ENCODE measurements around the gene OSBPL7.

Gene OSBPL7

GRCh38 chr17:47866941-47867340 is 45.3 kb upstream of the OSBPL7 start:
- Histone ChIP-seq H3K79me1 (ENCODE audit: low read length) (no peaks in the 10 kb centered on the region), H3K36me3 (ENCODE audit: control insufficient read depth, insufficient read depth, low read length) (no peaks in the 10 kb centered on the region), H3K79me2 (ENCODE audit: control insufficient read depth, insufficient read depth, low read length) (no peaks in the 10 kb centered on the region), H3K27ac (ENCODE audit: low read depth, low read length) (no peak overlapping the region), H3K4ac (ENCODE audit: low read depth, low read length) (no peak overlapping the region), H3K4me2 (ENCODE audit: low read length) (no peak overlapping the region), H3K4me1 (ENCODE audit: control insufficient read depth, low read depth, low read length) (peaks cover 16% of the 10 kb centered on the region), H3K27me3 (ENCODE audit: insufficient read depth, low read length, poor library complexity) (no peaks in the 10 kb centered on the region), H3K9ac (ENCODE audit: low read length) (no peak overlapping the region), H3K18ac (ENCODE audit: low read length) (no peak overlapping the region), H4K5ac (ENCODE audit: low read length) (no peak overlapping the region), H3K4me3 (ENCODE audit: low read length) (no peak overlapping the region), H2BK15ac (replicated peaks; ENCODE audit: low read depth) (no peak overlapping the region), H4K8ac (ENCODE audit: low read depth, low read length) (no peak overlapping the region), H3K56ac (ENCODE audit: low read length) (no peak overlapping the region), H2BK120ac (ENCODE audit: low read depth, low read length) (no peak overlapping the region), H3K23ac (ENCODE audit: low read length) (no peak overlapping the region), H2AK5ac (ENCODE audit: low read length) (no peak overlapping the region), H2BK5ac (ENCODE audit: low read length) (no peak overlapping the region)
- DNase-seq, result no peak
- WGBS (ENCODE audit: extremely low coverage, insufficient coverage, low lambda C conversion rate), result no CpG with 5 or more reads among the region's 20 CpGs

- Histone ChIP-seq H3K27me3 (ENCODE audit: insufficient read depth, low read length, poor library complexity) (no peaks in the 10 kb centered on the region), H3K56ac (ENCODE audit: low read length) (no peak overlapping the region), H2AK5ac (ENCODE audit: low read length) (no peak overlapping the region), H3K4me3 (ENCODE audit: low read length) (no peak overlapping the region), H3K79me2 (ENCODE audit: control insufficient read depth, insufficient read depth, low read length) (no peaks in the 10 kb centered on the region), H3K23ac (ENCODE audit: low read length) (no peak overlapping the region), H3K36me3 (ENCODE audit: control insufficient read depth, insufficient read depth, low read length) (no peaks in the 10 kb centered on the region), H3K4me1 (ENCODE audit: control insufficient read depth, low read depth, low read length) (peaks cover 11% of the 10 kb centered on the region), H3K4ac (ENCODE audit: low read depth, low read length) (no peak overlapping the region), H3K4me2 (ENCODE audit: low read length) (no peak overlapping the region), H2BK15ac (replicated peaks; ENCODE audit: low read depth) (no peak overlapping the region), H3K9ac (ENCODE audit: low read length) (no peak overlapping the region), H2BK120ac (ENCODE audit: low read depth, low read length) (no peak overlapping the region), H3K79me1 (ENCODE audit: low read length) (no peaks in the 10 kb centered on the region), H4K8ac (ENCODE audit: low read depth, low read length) (no peak overlapping the region), H2BK5ac (ENCODE audit: low read length) (no peak overlapping the region), H4K5ac (ENCODE audit: low read length) (no peak overlapping the region), H3K18ac (ENCODE audit: low read length) (no peak overlapping the region), H3K27ac (ENCODE audit: low read depth, low read length) (no peak overlapping the region)
- no peak for DNase-seq
- no CpG with 5 or more reads among the region's 7 CpGs for WGBS (ENCODE audit: extremely low coverage, insufficient coverage, low lambda C conversion rate)
Observed at GRCh38 chr17:47864791-47865216, 43.2 kb upstream of the OSBPL7 start.

DNA sequence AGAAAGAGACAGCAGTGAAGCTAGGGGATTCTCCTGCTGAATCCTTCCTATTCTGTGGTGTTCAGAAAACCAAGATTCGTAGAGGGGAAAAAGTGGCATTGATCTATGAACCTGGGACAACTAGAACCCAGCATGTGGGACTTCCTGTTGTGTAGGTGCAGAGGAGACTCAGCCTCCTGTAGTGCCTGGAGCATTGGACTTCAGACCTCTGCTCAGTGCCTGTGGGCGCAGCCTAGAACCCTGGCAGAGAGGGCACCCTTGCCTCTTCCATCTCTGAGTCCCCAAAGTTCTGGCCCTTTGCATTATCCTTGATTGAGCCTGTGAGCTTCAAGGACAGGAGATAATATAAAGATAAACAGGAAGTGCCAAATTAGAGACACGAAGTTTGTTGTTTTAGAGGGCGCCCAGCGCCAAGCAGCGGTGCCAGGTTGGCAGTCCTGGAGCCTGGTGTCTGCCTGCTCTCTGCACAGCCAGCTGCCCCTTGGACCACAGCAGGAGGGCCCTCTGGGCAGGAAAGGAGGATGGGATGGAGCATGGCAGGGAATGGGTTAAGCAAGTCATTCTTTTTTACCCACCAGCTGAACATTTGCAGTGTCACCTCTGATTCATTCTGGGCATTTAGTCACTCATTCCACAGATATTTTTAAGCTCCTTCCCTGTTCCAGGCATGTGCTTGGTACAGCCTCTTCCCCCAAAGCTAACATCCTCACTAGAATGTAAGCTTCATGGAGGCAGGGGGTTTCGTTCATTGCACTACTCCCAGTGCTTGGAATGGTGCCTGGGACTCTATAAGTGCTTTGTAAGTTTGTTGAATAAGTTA is 41.2 kb upstream of the OSBPL7 start:
- Histone ChIP-seq H3K23ac (ENCODE audit: low read length) (no peak overlapping the region), H3K79me1 (ENCODE audit: low read length) (no peaks in the 10 kb centered on the region), H3K4me1 (ENCODE audit: control insufficient read depth, low read depth, low read length) (peaks cover 10% of the 10 kb centered on the region), H2BK120ac (ENCODE audit: low read depth, low read length) (no peak overlapping the region), H3K27ac (ENCODE audit: low read depth, low read length) (no peak overlapping the region), H3K79me2 (ENCODE audit: control insufficient read depth, insufficient read depth, low read length) (no peaks in the 10 kb centered on the region), H3K4me2 (ENCODE audit: low read length) (no peak overlapping the region), H3K9ac (ENCODE audit: low read length) (no peak overlapping the region), H2AK5ac (ENCODE audit: low read length) (no peak overlapping the region), H4K5ac (ENCODE audit: low read length) (no peak overlapping the region), H3K27me3 (ENCODE audit: insufficient read depth, low read length, poor library complexity) (no peaks in the 10 kb centered on the region), H3K56ac (ENCODE audit: low read length) (no peak overlapping the region), H3K18ac (ENCODE audit: low read length) (no peak overlapping the region), H2BK5ac (ENCODE audit: low read length) (no peak overlapping the region), H2BK15ac (replicated peaks; ENCODE audit: low read depth) (no peak overlapping the region), H3K4ac (ENCODE audit: low read depth, low read length) (no peak overlapping the region), H4K8ac (ENCODE audit: low read depth, low read length) (no peak overlapping the region), H3K4me3 (ENCODE audit: low read length) (no peak overlapping the region), H3K36me3 (ENCODE audit: control insufficient read depth, insufficient read depth, low read length) (no peaks in the 10 kb centered on the region)
- DNase-seq, result no peak
- WGBS (ENCODE audit: extremely low coverage, insufficient coverage, low lambda C conversion rate), result no CpG with 5 or more reads among the region's 7 CpGs

- H2BK5ac ChIP-seq (ENCODE audit: low read length), result no peak overlapping the region
- WGBS (ENCODE audit: extremely low coverage, insufficient coverage, low lambda C conversion rate), result no CpG with 5 or more reads among the region's 5 CpGs
- DNase-seq, result no peak
Observed at GRCh38 chr17:47860386-47860785, 38.8 kb upstream of the OSBPL7 start.

GRCh38 chr17:47857551-47858455 is 36.2 kb upstream of the OSBPL7 start:
- no peaks in the 10 kb centered on the region for H3K36me3 ChIP-seq (ENCODE audit: control insufficient read depth, insufficient read depth, low read length)
- no peak overlapping the region for H3K4me3 ChIP-seq (ENCODE audit: low read length)
- H3K4me1 ChIP-seq (ENCODE audit: control insufficient read depth, low read depth, low read length), result peaks cover 28% of the 10 kb centered on the region
- H3K56ac ChIP-seq (ENCODE audit: low read length), result peak overlapping the region; percentile 90
- peak overlapping the region; percentile 76 for H3K23ac ChIP-seq (ENCODE audit: low read length)
- peak overlapping the region; percentile 30 for H2BK120ac ChIP-seq (ENCODE audit: low read depth, low read length)
- no peak overlapping the region for H3K4me2 ChIP-seq (ENCODE audit: low read length)
- H3K79me2 ChIP-seq (ENCODE audit: control insufficient read depth, insufficient read depth, low read length), result no peaks in the 10 kb centered on the region
- peak; percentile 82 for DNase-seq
- H4K5ac ChIP-seq (ENCODE audit: low read length), result peak overlapping the region; percentile 50
- peak overlapping the region; percentile 69 for H3K18ac ChIP-seq (ENCODE audit: low read length)
- peaks cover 7% of the 10 kb centered on the region for H3K27me3 ChIP-seq (ENCODE audit: insufficient read depth, low read length, poor library complexity)
- no peak overlapping the region for H2AK5ac ChIP-seq (ENCODE audit: low read length)
- no peak overlapping the region for H2BK15ac ChIP-seq (replicated peaks; ENCODE audit: low read depth)
- H3K79me1 ChIP-seq (ENCODE audit: low read length), result no peaks in the 10 kb centered on the region
- H2BK5ac ChIP-seq (ENCODE audit: low read length), result peak overlapping the region; percentile 95
- H4K8ac ChIP-seq (ENCODE audit: low read depth, low read length), result peak overlapping the region; percentile 58
- peak overlapping the region; percentile 59 for H3K27ac ChIP-seq (ENCODE audit: low read depth, low read length)
- peak overlapping the region; percentile 38 for H3K4ac ChIP-seq (ENCODE audit: low read depth, low read length)
- peak overlapping the region; percentile 47 for H3K9ac ChIP-seq (ENCODE audit: low read length)
- no CpG with 5 or more reads among the region's 16 CpGs for WGBS (ENCODE audit: extremely low coverage, insufficient coverage, low lambda C conversion rate)

More at GRCh38 chr17:47860386-47860785, 38.8 kb upstream of the OSBPL7 start:
- no peak overlapping the region for H3K4ac ChIP-seq (ENCODE audit: low read depth, low read length)
- H2BK120ac ChIP-seq (ENCODE audit: low read depth, low read length), result no peak overlapping the region
- no peak overlapping the region for H2BK15ac ChIP-seq (replicated peaks; ENCODE audit: low read depth)
- H3K4me2 ChIP-seq (ENCODE audit: low read length), result no peak overlapping the region
- H4K5ac ChIP-seq (ENCODE audit: low read length), result no peak overlapping the region
- no peak overlapping the region for H3K56ac ChIP-seq (ENCODE audit: low read length)
- no peaks in the 10 kb centered on the region for H3K36me3 ChIP-seq (ENCODE audit: control insufficient read depth, insufficient read depth, low read length)
- H4K8ac ChIP-seq (ENCODE audit: low read depth, low read length), result no peak overlapping the region
- no peak overlapping the region for H3K18ac ChIP-seq (ENCODE audit: low read length)
- H2AK5ac ChIP-seq (ENCODE audit: low read length), result no peak overlapping the region
- H3K4me3 ChIP-seq (ENCODE audit: low read length), result no peak overlapping the region
- H3K27ac ChIP-seq (ENCODE audit: low read depth, low read length), result no peak overlapping the region
- H3K9ac ChIP-seq (ENCODE audit: low read length), result no peak overlapping the region
- no peaks in the 10 kb centered on the region for H3K27me3 ChIP-seq (ENCODE audit: insufficient read depth, low read length, poor library complexity)
- no peak overlapping the region for H3K23ac ChIP-seq (ENCODE audit: low read length)
- peaks cover 18% of the 10 kb centered on the region for H3K4me1 ChIP-seq (ENCODE audit: control insufficient read depth, low read depth, low read length)
- no peaks in the 10 kb centered on the region for H3K79me1 ChIP-seq (ENCODE audit: low read length)
- H3K79me2 ChIP-seq (ENCODE audit: control insufficient read depth, insufficient read depth, low read length), result no peaks in the 10 kb centered on the region
